GM18520 (cell line): Measurements from ENCODE around the gene NR1I3.

Experiments used
- ATAC-seq: cut with Tn5 transposase; IDR thresholded peaks from one replicate; pipeline ENCODE4 v1.9.1; 2021; ENCODE audit not compliant: unreplicated experiment

NR1I3 gene

GRCh38 chr1:161219078-161219892 lies 18.7 kb downstream of the NR1I3 start:
- no peak for ATAC-seq

GRCh38 chr1:161218301-161219077 lies 19.5 kb downstream of the NR1I3 start:
- no peak for ATAC-seq

- ATAC-seq, result no peak
Observed at GRCh38 chr1:161217831-161218230, 20.2 kb downstream of the NR1I3 start.

GRCh38 chr1:161216945-161217712 lies 20.9 kb downstream of the NR1I3 start:
- ATAC-seq, result peak; percentile 75

- ATAC-seq, result no peak
Observed at GRCh38 chr1:161215076-161215475, 22.9 kb downstream of the NR1I3 start, which contains the start of gene FCER1G. Gene FCER1G, plus strand, starts transcription at chr1:161215295. Its CDS starts 27 bp downstream, at chr1:161215322.

GRCh38 chr1:161214369-161214768 lies 23.6 kb downstream of the NR1I3 start:
- no peak for ATAC-seq

GRCh38 chr1:161209790-161210409 lies 28.1 kb downstream of the NR1I3 start:
- ATAC-seq, result no peak

- ATAC-seq, result no peak
Observed at GRCh38 chr1:161207173-161207572, 30.8 kb downstream of the NR1I3 start.

- ATAC-seq, result no peak
Observed at GRCh38 chr1:161206411-161207140, 31.4 kb downstream of the NR1I3 start.

GRCh38 chr1:161201836-161202712 lies 35.9 kb downstream of the NR1I3 start, which contains the start of gene NDUFS2:
Gene NDUFS2, plus strand, starts transcription at chr1:161202367. Its CDS starts 19 bp downstream, at chr1:161202386.
- ATAC-seq, result peak; percentile 83

GRCh38 chr1:161200992-161201835 lies 36.8 kb downstream of the NR1I3 start:
- ATAC-seq, result no peak

GRCh38 chr1:161200421-161200991 lies 37.5 kb downstream of the NR1I3 start:
- no peak for ATAC-seq

- ATAC-seq, result no peak
Observed at GRCh38 chr1:161199506-161200139, 38.4 kb downstream of the NR1I3 start.

GRCh38 chr1:161198897-161199431 lies 39.0 kb downstream of the NR1I3 start, which contains the start of gene ADAMTS4:
Gene ADAMTS4, minus strand, starts transcription at chr1:161199054. Its CDS starts 427 bp downstream, at chr1:161198627.
- ATAC-seq, result no peak

- ATAC-seq, result no peak
Observed at GRCh38 chr1:161198194-161198896, 39.7 kb downstream of the NR1I3 start.

- ATAC-seq, result no peak
Observed at GRCh38 chr1:161197560-161198193, 40.3 kb downstream of the NR1I3 start.
